H9 (cell line): ENCODE results near the gene GHR. TPM values are rescaled to one million over a fixed set of nuclear protein-coding genes. Genes with fewer than 3 reads are reported as not detected.

Source experiments
- DNase-seq: peaks from one replicate; pipeline ENCODE4 v3.0.0-alpha.2; 2017
- H2AFZ ChIP-seq: one replicate; pipeline ENCODE4 v1.6.1; 2013; ENCODE audit warnings: mild to moderate bottlenecking, low read length, control low read depth, moderate library complexity
- H2AK5ac ChIP-seq: 2 replicates; pipeline ENCODE4 v1.6.1; 2013; ENCODE audit warnings: low read length, control low read depth, mixed read lengths; ENCODE audit not compliant: insufficient read length
- H2BK120ac ChIP-seq: one replicate; pipeline ENCODE4 v1.6.1; 2013; ENCODE audit warnings: low read depth, mild to moderate bottlenecking, low read length, control low read depth, inconsistent platforms; ENCODE audit not compliant: poor library complexity, severe bottlenecking
- H2BK12ac ChIP-seq: 2 replicates; pipeline ENCODE4 v1.6.1; 2013; ENCODE audit warnings: low read length, control low read depth, mixed read lengths, low read depth; ENCODE audit not compliant: insufficient read length
- H2BK15ac ChIP-seq: 2 replicates; pipeline ENCODE4 v1.6.1; 2013; ENCODE audit warnings: low read depth, low read length, control low read depth
- H2BK20ac ChIP-seq: one replicate; pipeline ENCODE4 v1.6.1; 2013; ENCODE audit warnings: low read depth, mild to moderate bottlenecking, low read length, control low read depth, inconsistent platforms; ENCODE audit not compliant: poor library complexity, severe bottlenecking
- H2BK5ac ChIP-seq: 2 replicates; pipeline ENCODE4 v1.6.1; 2013; ENCODE audit warnings: low read length, control low read depth, mixed read lengths; ENCODE audit not compliant: insufficient read length
- H3K14ac ChIP-seq: 2 replicates; pipeline ENCODE4 v1.6.1; 2013; ENCODE audit warnings: low read length, control low read depth; ENCODE audit not compliant: insufficient read depth
- H3K18ac ChIP-seq: 2 replicates; pipeline ENCODE4 v1.6.1; 2013; ENCODE audit warnings: low read depth, mild to moderate bottlenecking, mixed read lengths, low read length, control low read depth; ENCODE audit not compliant: insufficient read length
- H3K23ac ChIP-seq: 2 replicates; pipeline ENCODE4 v1.6.1; 2013; ENCODE audit warnings: low read length, control low read depth, mixed read lengths, low read depth; ENCODE audit not compliant: insufficient read length
- H3K23me2 ChIP-seq: 2 replicates; pipeline ENCODE4 v1.6.1; 2013; ENCODE audit warnings: low read depth, mild to moderate bottlenecking, mixed read lengths, low read length, control low read depth; ENCODE audit not compliant: insufficient read length, poor library complexity, severe bottlenecking
- H3K27ac ChIP-seq: 2 replicates; pipeline ENCODE4 v1.5.1; 2013; ENCODE audit warnings: low read length, control low read depth, mixed read lengths, low read depth; ENCODE audit not compliant: insufficient read length
- H3K27me3 ChIP-seq: 2 replicates; pipeline ENCODE4 v1.6.1; 2013; ENCODE audit warnings: low read length, control low read depth, inconsistent platforms; ENCODE audit not compliant: insufficient read depth
- H3K4ac ChIP-seq: 2 replicates; pipeline ENCODE4 v1.6.1; 2013; ENCODE audit warnings: low read depth, mild to moderate bottlenecking, control low read depth, inconsistent platforms, low read length, moderate library complexity
- H3K4me1 ChIP-seq: 2 replicates; pipeline ENCODE4 v1.6.1; 2013; ENCODE audit warnings: low read length, control low read depth, inconsistent platforms; ENCODE audit not compliant: insufficient read depth
- H3K4me2 ChIP-seq: 2 replicates; pipeline ENCODE4 v1.6.1; 2013; ENCODE audit warnings: low read length, control low read depth, mixed read lengths; ENCODE audit not compliant: insufficient read length, insufficient read depth
- H3K56ac ChIP-seq: 2 replicates; pipeline ENCODE4 v1.6.1; 2013; ENCODE audit warnings: low read depth, mild to moderate bottlenecking, mixed read lengths, low read length, control low read depth; ENCODE audit not compliant: insufficient read length
- H3K79me1 ChIP-seq: 2 replicates; pipeline ENCODE4 v1.6.1; 2013; ENCODE audit warnings: low read depth, mild to moderate bottlenecking, moderate library complexity, low read length, control low read depth, inconsistent platforms; ENCODE audit not compliant: insufficient read depth, poor library complexity, severe bottlenecking
- H3K79me2 ChIP-seq: 2 replicates; pipeline ENCODE4 v1.6.1; 2013; ENCODE audit warnings: low read length, control low read depth, inconsistent platforms; ENCODE audit not compliant: insufficient read depth
- H3K9ac ChIP-seq: 2 replicates; pipeline ENCODE4 v1.6.1; 2013; ENCODE audit warnings: low read length, control low read depth, mixed read lengths; ENCODE audit not compliant: insufficient read length; ENCODE audit errors: extremely low read depth
- H3K9me3 ChIP-seq: one replicate; pipeline ENCODE4 v1.6.1; 2013; ENCODE audit warnings: low read depth, low read length, inconsistent platforms; ENCODE audit not compliant: control insufficient read depth
- H3T11ph ChIP-seq: one replicate; pipeline ENCODE4 v1.6.1; 2013; ENCODE audit warnings: mild to moderate bottlenecking, low read length, control low read depth, inconsistent platforms
- H4K20me1 ChIP-seq: one replicate; pipeline ENCODE4 v1.6.1; 2013; ENCODE audit not compliant: control insufficient read depth, insufficient read length, insufficient read depth
- H4K5ac ChIP-seq: 2 replicates; pipeline ENCODE4 v1.6.1; 2013; ENCODE audit warnings: low read depth, mild to moderate bottlenecking, mixed read lengths, low read length, control low read depth; ENCODE audit not compliant: insufficient read length
- H4K8ac ChIP-seq: replicated peaks from 2 replicates; pipeline ENCODE4 v1.6.1; 2013; ENCODE audit warnings: low read length, control low read depth, mixed read lengths, low read depth; ENCODE audit not compliant: insufficient read length
- H4K91ac ChIP-seq: 2 replicates; pipeline ENCODE4 v1.6.1; 2013; ENCODE audit warnings: low read depth, mild to moderate bottlenecking, moderate library complexity, mixed read lengths, low read length, control low read depth; ENCODE audit not compliant: insufficient read length
- H3K27ac Mint-ChIP-seq, 3 experiments: 2 replicates in 2 of 3; 3 replicates in 1 of 3; pipeline ENCODE4 v1.8.0; 2020 to 2021; ENCODE audit warnings: mixed read lengths in 3 of 3, mild to moderate bottlenecking in 1 of 3, moderate library complexity in 1 of 3
- H3K27me3 Mint-ChIP-seq: 2 replicates; pipeline ENCODE4 v1.8.0; 2021; ENCODE audit warnings: low read depth, mild to moderate bottlenecking, moderate library complexity, mixed read lengths
- H3K36me3 Mint-ChIP-seq, 3 experiments: 2 replicates in 2 of 3; 3 replicates in 1 of 3; pipeline ENCODE4 v1.8.0; 2020 to 2021; ENCODE audit warnings: low read depth in 3 of 3, mixed read lengths in 3 of 3; ENCODE audit not compliant: insufficient read depth in 1 of 3
- H3K4me1 Mint-ChIP-seq, 2 experiments: 2 replicates each; pipeline ENCODE4 v1.8.0; 2020; ENCODE audit warnings: mixed read lengths in 2 of 2
- H3K4me3 Mint-ChIP-seq, 2 experiments: 2 replicates in 1 of 2; 3 replicates in 1 of 2; pipeline ENCODE4 v1.8.0; 2020 to 2021; ENCODE audit warnings: mild to moderate bottlenecking in 2 of 2, mixed read lengths in 2 of 2, moderate library complexity in 1 of 2
- H3K9me3 Mint-ChIP-seq, 2 experiments: 2 replicates in 1 of 2; 3 replicates in 1 of 2; pipeline ENCODE4 v1.8.0; 2020; ENCODE audit warnings: mild to moderate bottlenecking in 2 of 2, mixed read lengths in 2 of 2, moderate library complexity in 1 of 2
- CTCF ChIP-seq: fragments of 200-600 bp; sonication (generic); conservative IDR thresholded peaks from 3 replicates; pipeline ENCODE4 v1.8.0; 2021; ENCODE audit warnings: antibody characterized with exemption, mild to moderate bottlenecking
- WGBS: extraction: QIAGEN DNeasy Blood & Tissue Kit; methylation state at CpG from one replicate; pipeline ENCODE4 v1.1.7; 2013; ENCODE audit warnings: missing lambda C conversion rate, low lambda C conversion rate, mixed read lengths; ENCODE audit not compliant: insufficient read length; ENCODE audit errors: extremely low coverage; 5-methylcytosine and 5-hydroxymethylcytosine counted together
- total RNA-seq: library from RNA; stranded (reverse); gene quantifications from 2 replicates; pipeline ENCODE4 v1.2.1, GENCODE V29; 2021

Gene GHR
- total RNA-seq, 1 experiment from 2014 or later: 0.20 TPM

- H2BK12ac ChIP-seq: no peak overlapping the region
- H3K27me3 Mint-ChIP-seq: no peaks in the 10 kb centered on the region
- no peak overlapping the region for H3K4me3 Mint-ChIP-seq
- H3K4me1 Mint-ChIP-seq: no peaks in the 10 kb centered on the region
- H2AK5ac ChIP-seq: no peak overlapping the region
- H2AFZ ChIP-seq: no peak overlapping the region
- no peak overlapping the region for H3K4me2 ChIP-seq
- H3K18ac ChIP-seq: no peak overlapping the region
- no peak overlapping the region for H3K9ac ChIP-seq
- H2BK120ac ChIP-seq: no peak overlapping the region
- H3K27ac Mint-ChIP-seq: no peak overlapping the region
- no peaks in the 10 kb centered on the region for H3K4me1 ChIP-seq
- no peaks in the 10 kb centered on the region for H3K23me2 ChIP-seq
- H3K23ac ChIP-seq: no peak overlapping the region
- H3K9me3 Mint-ChIP-seq: peaks cover 16% of the 10 kb centered on the region in 2 experiments; a peak in 4 of 5 replicates
- TF ChIP-seq CTCF: no peak
- no peak overlapping the region for H3K27ac ChIP-seq
- H4K91ac ChIP-seq: no peak overlapping the region
- H2BK5ac ChIP-seq: no peak overlapping the region
- no peaks in the 10 kb centered on the region for H4K20me1 ChIP-seq
- H3K79me2 ChIP-seq: no peaks in the 10 kb centered on the region
- H4K8ac ChIP-seq: no peak overlapping the region
- H3K79me1 ChIP-seq: no peaks in the 10 kb centered on the region
- no peak overlapping the region for H3K56ac ChIP-seq
- H2BK15ac ChIP-seq: no peak overlapping the region
- H2BK20ac ChIP-seq: no peak overlapping the region
- no peak overlapping the region for H3K14ac ChIP-seq
- H4K5ac ChIP-seq: no peak overlapping the region
- WGBS: no CpG with 5 or more reads among the region's 4 CpGs
- H3K9me3 ChIP-seq: no peaks in the 10 kb centered on the region
- no peak for DNase-seq
- H3T11ph ChIP-seq: no peak overlapping the region
- H3K4ac ChIP-seq: no peak overlapping the region
- H3K27me3 ChIP-seq: no peaks in the 10 kb centered on the region
- peaks cover 0 to 6% (median 0%) of the 10 kb centered on the region in 3 experiments; a peak in 3 of 7 replicates for H3K36me3 Mint-ChIP-seq
These were observed 249.7 kb downstream of the GHR start for GRCh38 chr5:42672925-42673324.
